ENCODE data around the gene BCAS1.

Gene BCAS1

DNA sequence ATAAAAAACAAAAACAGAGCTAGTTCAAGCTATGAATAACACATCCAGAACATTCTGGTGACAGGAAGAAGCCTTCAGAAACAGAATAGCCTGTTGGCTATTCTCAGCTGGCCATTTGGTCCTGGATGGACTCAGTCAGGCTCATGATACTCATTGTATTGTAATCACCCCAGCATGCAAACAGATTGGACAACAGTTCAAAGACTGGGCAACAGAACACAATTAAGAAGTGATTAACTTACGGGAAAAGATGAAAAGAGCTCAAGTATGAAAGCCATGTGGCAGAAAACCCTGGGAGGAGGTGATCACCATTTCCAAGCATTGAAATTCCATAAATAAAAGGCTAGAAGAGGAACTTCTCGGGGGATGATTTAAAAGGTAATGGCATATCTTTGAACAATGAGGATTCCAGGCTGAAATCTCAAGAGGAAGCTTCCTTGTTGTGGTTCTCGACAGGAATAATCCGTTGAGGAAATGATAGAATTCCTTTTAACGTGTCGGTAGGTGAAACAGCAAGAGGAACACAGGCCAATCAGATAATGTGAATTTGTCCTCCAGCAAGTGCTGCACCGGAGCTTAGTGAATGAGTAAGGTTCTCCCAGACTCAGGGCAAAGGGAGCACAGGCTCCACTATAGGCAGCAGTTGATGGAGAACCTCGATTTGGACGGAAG lies 172.4 kb downstream of the BCAS1 start:
- DNase-seq, result no peak

- no peak for DNase-seq
Measured at GRCh38 chr20:53896647-53897046, 173.7 kb downstream of the BCAS1 start.

- no peak for DNase-seq
Measured at GRCh38 chr20:53896041-53896440, 174.4 kb downstream of the BCAS1 start.

- DNase-seq, result no peak
Measured at GRCh38 chr20:53895385-53895755, 175.0 kb downstream of the BCAS1 start.

DNA sequence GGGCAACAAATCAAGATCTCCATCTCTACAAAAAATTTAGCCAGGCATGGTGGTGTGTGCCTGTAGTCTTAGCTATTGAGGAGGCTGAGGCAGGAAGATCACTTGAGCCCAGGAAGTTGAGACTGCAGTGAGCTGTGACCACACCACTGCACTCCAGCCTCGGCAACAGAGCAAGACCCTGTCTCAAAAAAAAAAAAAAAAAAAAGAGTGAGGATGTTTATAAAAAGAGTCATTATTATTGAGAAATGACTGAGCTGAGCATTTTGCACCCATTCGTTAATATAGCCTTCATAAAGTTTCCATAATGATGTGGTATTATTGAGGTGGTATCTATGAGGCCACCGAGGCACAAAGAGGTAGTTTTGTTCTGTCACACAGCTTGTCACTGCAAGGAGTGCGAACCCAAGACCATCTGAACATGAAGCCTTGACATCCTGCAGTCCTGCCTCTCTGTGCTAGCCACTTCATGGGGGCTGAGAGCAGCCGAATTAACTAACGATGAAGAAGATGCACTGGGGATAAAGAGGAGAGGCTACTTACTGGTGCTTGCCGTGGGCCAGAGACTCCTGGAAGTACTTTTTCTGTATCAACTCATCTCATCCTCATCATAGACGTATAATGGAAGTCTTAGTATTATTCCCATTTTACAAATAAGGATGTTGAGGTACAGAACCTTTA lies 175.5 kb downstream of the BCAS1 start:
- DNase-seq, result no peak
